AG08395 (cell line): Measurements from ENCODE around the gene FYN.

Source experiments
- DNase-seq: peaks from one replicate; pipeline ENCODE4 v3.0.0; 2012; ENCODE audit warnings: mixed read lengths, low spot score

FYN gene

GRCh38 chr6:111725446-111726112 is 147.7 kb downstream of the FYN start:
- DNase-seq = peak; percentile 67

DNA sequence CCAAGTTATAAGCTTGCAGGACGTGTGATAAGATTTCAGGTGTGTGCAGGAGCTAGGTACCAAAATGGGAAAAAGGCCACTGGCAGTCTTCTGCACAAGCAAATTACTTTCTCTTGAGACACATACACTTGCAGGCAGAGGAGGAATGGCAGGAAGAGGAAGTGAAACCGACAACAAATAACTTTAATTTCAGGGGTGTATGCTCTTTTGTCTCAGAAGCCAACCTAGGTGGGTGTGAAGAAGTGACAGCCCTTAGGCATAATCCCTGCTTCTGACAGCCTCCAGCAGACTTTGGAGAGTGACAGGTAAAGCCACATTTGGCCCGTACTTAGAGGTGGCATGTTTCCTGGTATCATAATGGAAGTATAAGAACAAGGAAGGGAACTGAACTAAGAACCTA is 148.7 kb downstream of the FYN start:
- DNase-seq = no peak

DNA sequence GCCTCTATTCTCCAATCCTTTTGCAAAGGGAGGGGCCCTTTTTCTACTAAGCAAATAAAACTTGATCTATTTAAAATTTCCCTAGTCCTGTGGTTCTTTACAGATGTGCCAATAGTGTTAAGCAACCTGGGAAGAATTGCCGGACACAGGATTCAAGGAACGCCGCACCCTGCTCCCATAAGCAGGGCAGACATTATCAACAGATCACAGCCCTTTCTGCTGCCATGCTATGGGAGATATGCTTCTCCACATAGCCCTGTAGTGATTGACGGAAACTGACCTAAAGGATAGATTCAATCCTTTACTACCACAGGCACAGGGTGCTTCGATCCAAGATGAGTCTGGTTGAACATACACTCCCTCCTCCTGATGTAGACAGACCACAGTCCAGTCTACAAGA is 149.2 kb downstream of the FYN start:
- no peak for DNase-seq

DNA sequence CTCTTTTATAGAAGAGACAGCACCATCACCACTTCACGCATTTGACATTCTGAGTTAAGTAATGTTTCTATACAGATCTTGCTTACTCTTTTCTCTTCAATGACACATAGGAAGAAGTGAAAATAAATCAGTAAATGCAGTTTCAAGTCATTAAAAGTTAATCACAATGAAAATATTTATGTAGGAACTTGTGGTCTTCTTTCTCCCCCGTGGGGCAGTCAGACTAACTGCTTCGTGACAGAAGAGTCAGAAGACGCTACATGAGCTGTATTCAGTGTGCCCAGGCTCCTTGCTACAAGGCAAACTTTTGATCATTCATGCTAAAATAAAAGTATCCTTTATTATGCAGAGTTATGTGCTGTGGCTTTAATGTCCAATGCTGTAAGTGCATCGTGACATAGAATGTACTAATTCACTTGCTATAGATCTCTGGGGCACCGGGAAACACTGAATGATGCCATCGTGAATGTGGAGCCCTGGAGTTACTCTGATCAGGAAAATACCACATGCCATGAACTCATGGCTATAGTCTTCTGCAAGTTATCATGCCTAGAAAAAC is 149.8 kb downstream of the FYN start:
- DNase-seq = no peak

- no peak for DNase-seq
These were observed 151.0 kb downstream of the FYN start for GRCh38 chr6:111722179-111722731.

- DNase-seq = no peak
These were observed 151.5 kb downstream of the FYN start for GRCh38 chr6:111721753-111722154.

GRCh38 chr6:111720931-111721496 is 152.2 kb downstream of the FYN start:
- no peak for DNase-seq

GRCh38 chr6:111718990-111719389 is 154.3 kb downstream of the FYN start:
- peak; percentile 33 for DNase-seq

DNA sequence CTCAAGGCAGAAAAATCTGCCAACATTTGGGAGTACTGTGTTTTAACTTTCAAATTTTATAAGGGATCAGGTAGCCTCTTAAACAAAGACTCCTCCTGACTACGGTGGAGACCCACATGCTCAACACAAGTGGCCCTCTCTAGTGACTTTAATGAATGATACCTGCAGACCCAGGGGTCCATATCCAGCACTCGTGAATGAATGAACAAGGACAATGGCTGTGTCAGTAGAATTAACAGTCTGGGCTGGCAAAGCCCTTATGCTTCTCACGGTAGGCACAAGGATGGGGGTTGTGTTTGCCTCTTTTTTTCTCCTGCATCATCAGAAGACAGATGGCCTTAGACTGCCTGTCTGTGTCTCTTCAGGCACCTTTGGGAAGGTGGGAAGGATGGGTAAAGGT is 154.9 kb downstream of the FYN start:
- no peak for DNase-seq

GRCh38 chr6:111717621-111718020 is 155.6 kb downstream of the FYN start:
- no peak for DNase-seq

- no peak for DNase-seq
These were observed 156.9 kb downstream of the FYN start for GRCh38 chr6:111716325-111716724.

- no peak for DNase-seq
These were observed 157.9 kb downstream of the FYN start for GRCh38 chr6:111715321-111715720.

GRCh38 chr6:111714416-111715270 is 158.6 kb downstream of the FYN start:
- DNase-seq = no peak

DNA sequence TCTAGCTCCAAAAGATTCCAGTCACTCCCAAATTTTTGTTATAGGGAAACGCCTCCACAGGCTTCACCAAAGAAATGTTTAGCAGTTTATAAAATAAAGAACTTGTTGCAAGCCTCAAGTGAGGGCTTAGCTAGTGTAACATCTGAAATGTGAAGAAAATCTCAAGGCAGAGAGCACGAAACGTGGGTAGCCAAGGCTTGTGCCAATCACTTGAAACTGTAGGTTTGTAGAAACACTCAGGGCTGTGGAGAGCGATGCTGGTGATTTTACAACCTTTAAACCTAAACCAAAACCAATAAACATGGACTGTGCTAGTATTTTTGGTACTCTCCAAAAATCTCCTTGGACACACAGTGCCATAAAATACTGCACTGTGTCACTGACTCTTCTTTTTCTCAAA is 159.4 kb downstream of the FYN start:
- no peak for DNase-seq

DNA sequence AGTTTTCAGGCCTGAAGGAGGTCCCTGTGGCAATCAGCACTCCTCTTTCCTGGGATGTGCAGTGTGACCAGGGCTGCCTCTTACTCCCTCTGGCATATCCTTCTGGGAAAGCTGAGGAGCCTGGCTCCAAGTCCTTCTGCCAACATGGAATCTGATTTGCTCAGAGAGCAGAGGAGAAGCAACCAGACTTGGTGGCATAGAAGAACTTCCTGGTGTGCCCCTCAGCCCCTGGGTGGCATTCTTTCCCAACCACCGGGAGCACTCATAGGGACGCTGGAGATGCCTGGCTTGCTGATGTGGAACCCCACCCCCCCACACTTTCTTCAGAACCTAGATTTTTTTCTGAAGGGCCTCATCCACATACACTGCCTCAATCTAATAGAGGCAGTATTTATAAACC is 160.0 kb downstream of the FYN start:
- no peak for DNase-seq

DNA sequence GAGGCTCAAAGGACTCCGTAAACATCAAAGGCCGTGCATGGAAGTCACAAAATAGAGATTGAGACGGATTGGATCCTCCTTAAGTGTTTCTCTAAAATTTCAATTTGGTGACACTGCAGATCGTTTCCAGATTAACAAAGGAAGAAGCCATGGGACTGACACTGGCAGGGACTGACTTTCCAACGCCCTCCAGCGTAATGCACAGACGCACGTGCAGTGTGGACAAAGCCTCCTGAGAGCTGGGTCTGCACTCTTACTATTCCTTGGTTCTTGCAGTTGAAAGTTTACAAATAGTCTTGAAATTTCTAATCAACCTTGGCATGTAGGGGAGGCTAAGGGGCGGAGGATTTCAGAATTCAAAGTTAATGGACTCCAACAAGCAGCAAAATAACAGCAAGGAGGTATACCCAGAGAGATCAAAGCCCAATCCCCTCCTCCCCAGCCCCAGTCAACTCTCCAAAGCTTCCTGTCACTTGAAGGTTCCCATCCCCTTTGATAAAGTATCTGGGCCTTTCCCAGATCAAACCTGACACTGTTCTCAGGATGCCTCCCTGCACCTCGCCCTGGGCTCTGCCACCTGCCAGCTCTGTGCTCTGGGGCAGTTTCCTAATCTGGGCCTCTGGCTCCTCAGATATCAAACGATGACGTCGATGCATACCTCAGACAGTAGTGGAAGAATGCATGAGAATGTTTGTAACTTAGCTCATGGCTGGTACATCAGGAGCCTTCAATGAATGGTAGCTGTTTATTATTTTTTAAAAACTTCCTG is 161.1 kb downstream of the FYN start:
- peak; percentile 56 for DNase-seq

DNA sequence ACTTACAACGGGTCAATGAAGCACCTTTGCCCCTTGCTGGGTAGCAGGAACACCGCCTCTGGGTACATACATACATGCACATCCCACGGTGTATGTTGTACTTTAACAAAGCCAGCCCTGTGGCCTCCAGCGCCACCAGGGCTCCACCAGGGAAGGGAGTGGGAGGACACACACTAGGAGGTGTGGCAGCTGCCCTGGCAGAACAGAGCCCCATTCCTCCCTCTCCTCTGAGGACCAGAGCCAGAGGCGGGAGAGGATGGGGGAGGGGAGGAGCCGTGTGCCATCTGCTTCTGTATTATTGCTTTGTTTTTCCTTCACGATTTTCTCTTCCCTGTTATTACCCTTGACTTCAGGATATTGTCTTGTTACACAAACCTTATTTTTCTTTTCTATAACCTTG is 161.8 kb downstream of the FYN start:
- no peak for DNase-seq

DNA sequence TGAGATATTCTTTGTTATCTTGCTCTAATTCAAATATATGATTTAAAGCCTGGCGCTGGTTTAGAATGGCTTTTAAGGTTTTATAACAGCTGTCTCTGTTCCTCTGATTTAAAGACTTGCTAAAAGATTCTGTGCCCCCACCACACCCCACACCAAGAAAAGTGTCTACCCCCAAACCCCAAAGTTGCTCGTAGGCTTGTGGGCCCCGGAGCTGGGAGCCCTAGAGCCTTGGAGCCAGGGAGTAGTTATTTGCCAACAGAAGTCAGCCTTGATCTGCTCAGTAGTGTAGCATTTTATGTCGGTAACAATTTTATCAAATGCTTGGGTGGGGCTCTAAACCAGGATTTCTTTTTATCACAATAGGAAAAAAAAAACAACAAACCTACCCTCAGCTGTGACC is 162.3 kb downstream of the FYN start:
- DNase-seq = no peak

GRCh38 chr6:111710439-111710838 is 162.8 kb downstream of the FYN start:
- DNase-seq = no peak

DNA sequence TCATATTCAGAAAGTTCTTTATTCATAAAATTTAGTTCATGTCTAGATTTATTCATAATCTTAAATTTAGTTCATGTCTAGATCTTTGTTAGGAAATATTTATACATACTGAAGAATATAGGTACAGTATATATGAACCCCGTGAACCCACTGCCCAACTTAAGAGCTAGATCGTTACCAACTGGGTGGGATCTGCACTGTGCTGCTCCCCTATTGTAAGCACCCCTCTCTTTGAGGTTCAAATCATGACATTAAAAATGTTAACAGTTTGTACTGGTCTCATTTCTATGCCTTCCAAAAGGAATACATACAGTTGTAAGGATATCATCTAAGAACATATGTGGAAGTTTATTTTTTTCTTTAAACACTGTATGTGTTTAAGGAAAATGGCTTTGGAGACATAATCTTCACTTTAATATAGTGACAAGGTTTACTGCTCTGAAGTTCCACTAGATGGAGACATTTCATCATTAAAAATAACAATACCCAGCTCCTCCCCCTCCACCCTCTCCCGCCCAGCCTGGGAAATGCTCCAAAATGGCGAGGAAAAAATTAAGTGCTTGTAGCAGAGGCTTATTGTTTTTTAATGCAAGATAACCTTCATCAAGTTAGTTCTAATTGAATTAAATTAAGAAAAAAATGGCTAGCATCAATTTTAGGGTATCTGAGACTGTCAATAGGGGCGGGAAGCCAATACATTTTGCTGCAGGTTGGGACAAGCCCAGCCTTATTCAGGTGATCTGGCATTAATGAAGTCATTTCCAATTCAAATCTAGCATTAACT is 163.4 kb downstream of the FYN start:
- peak; percentile 90 for DNase-seq

DNA sequence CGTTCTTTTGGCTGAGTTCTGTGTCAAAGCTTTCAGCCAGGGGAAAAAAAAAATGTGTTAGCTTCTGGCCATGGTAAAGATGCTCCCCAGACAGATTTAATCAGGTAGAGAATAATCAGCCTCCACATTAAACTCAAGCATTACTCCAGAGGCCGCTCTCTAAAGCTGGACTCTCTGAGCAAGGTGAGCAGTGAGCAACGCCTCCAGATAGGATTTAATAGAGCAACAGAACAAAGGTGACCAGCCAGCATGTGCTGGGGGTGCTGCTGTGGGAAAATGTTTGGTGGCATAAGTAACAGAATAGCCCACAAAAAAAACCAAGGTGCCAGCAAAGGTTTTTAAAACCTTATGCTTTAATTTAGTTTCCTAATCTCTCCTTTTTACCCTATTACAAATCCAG is 164.1 kb downstream of the FYN start:
- DNase-seq = no peak
